ENCODE results near the gene PLA2G5.

GRCh38 chr1:20063861-20064292, 6.1 kb upstream of the PLA2G5 start:
- no peak for TF ChIP-seq RNF219 (CRISPR knock-in tag; IDR thresholded peaks at IDR 0.05)
- TF ChIP-seq ZNF562 (CRISPR knock-in tag; IDR thresholded peaks at IDR 0.05; ENCODE audit: borderline replicate concordance) = no peak
- TF ChIP-seq CBX1 (IDR thresholded peaks at IDR 0.05; ENCODE audit: low read depth) = no peak
- no peak for TF ChIP-seq CTCF (CRISPR knock-in tag; IDR thresholded peaks at IDR 0.05)
- no peak for TF ChIP-seq ZNF770 (CRISPR knock-in tag; IDR thresholded peaks at IDR 0.05)
- TF ChIP-seq ZNF784 (CRISPR knock-in tag; IDR thresholded peaks at IDR 0.05; ENCODE audit: borderline replicate concordance) = no peak
- no peak for TF ChIP-seq ZNF143 (CRISPR knock-in tag; IDR thresholded peaks at IDR 0.05)
- TF ChIP-seq CEBPB (IDR thresholded peaks at IDR 0.05; ENCODE audit: borderline replicate concordance, low read depth, low read length) = no peak
- TF ChIP-seq HDAC2 (CRISPR knock-in tag; IDR thresholded peaks at IDR 0.05) = no peak
- no peak for TF ChIP-seq SMAD1 (CRISPR knock-in tag; IDR thresholded peaks at IDR 0.05; ENCODE audit: borderline replicate concordance, low read depth)
- TF ChIP-seq CHD4 (IDR thresholded peaks at IDR 0.05; ENCODE audit: borderline replicate concordance, low read length) = no peak
